RWPE2 (cell line): Measurements from ENCODE around the gene MYO7A.

Experiments used
- ATAC-seq: fragments of 200-7000 bp; cut with Tn5 transposase; 3 replicates; pipeline ENCODE4 v1.9.1; 2021; ENCODE audit warnings: low read depth
- DNase-seq: peaks from one replicate; pipeline ENCODE4 v3.0.0-alpha.2; 2020; ENCODE audit warnings: low spot score
- H3K27ac ChIP-seq: fragments of 450-650 bp; 2 replicates; pipeline ENCODE4 v1.5.1; 2017; ENCODE audit warnings: mild to moderate bottlenecking; ENCODE audit not compliant: poor library complexity, severe bottlenecking
- H3K27me3 ChIP-seq: fragments of 250-450 bp; sonication (Bioruptor Pico); 2 replicates; pipeline ENCODE4 v1.5.1; 2021; ENCODE audit warnings: mild to moderate bottlenecking, moderate library complexity; ENCODE audit not compliant: insufficient read depth, poor library complexity, severe bottlenecking
- H3K36me3 ChIP-seq: fragments of 250-450 bp; sonication (Bioruptor Pico); 2 replicates; pipeline ENCODE4 v1.5.1; 2020; ENCODE audit warnings: low read depth, mild to moderate bottlenecking, moderate library complexity
- H3K4me1 ChIP-seq: fragments of 250-450 bp; sonication (Bioruptor Pico); 2 replicates; pipeline ENCODE4 v1.5.1; 2021; ENCODE audit warnings: mild to moderate bottlenecking, moderate library complexity; ENCODE audit not compliant: insufficient read depth, poor library complexity, severe bottlenecking
- H3K4me3 ChIP-seq: fragments of 250-450 bp; sonication (Bioruptor Pico); 2 replicates; pipeline ENCODE4 v1.5.1; 2021; ENCODE audit warnings: mild to moderate bottlenecking, moderate library complexity; ENCODE audit not compliant: severe bottlenecking
- H3K9me3 ChIP-seq: fragments of 250-450 bp; sonication (Bioruptor Pico); 2 replicates; pipeline ENCODE4 v1.5.1; 2021; ENCODE audit warnings: mild to moderate bottlenecking, moderate library complexity; ENCODE audit not compliant: severe bottlenecking
- CTCF ChIP-seq: fragments of 450-650 bp; IDR thresholded peaks from one replicate; pipeline ENCODE4 v1.5.1; 2017; ENCODE audit warnings: mild to moderate bottlenecking, moderate library complexity; ENCODE audit not compliant: poor library complexity, severe bottlenecking

The MYO7A gene

GRCh38 chr11:77213029-77213579 lies 85.1 kb downstream of the MYO7A start:
- ATAC-seq (no peak), DNase-seq (no peak)
- TF ChIP-seq CTCF: no peak
- Histone ChIP-seq H3K4me1 (no peaks in the 10 kb centered on the region), H3K4me3 (no peak overlapping the region), H3K36me3 (no peaks in the 10 kb centered on the region), H3K27ac (no peak overlapping the region), H3K27me3 (no peaks in the 10 kb centered on the region), H3K9me3 (no peaks in the 10 kb centered on the region)

- DNase-seq (no peak), ATAC-seq (no peak)
- TF ChIP-seq CTCF: no peak
- H3K9me3 ChIP-seq: no peaks in the 10 kb centered on the region
- no peaks in the 10 kb centered on the region for H3K36me3 ChIP-seq
- H3K4me1 ChIP-seq: no peaks in the 10 kb centered on the region
- H3K4me3 ChIP-seq: no peak overlapping the region
- H3K27me3 ChIP-seq: no peaks in the 10 kb centered on the region
- no peak overlapping the region for H3K27ac ChIP-seq
Measured at GRCh38 chr11:77213589-77214428, 85.8 kb downstream of the MYO7A start.

GRCh38 chr11:77214557-77214956 lies 86.5 kb downstream of the MYO7A start:
- Histone ChIP-seq H3K27ac (no peak overlapping the region), H3K4me1 (no peaks in the 10 kb centered on the region), H3K27me3 (no peaks in the 10 kb centered on the region), H3K36me3 (no peaks in the 10 kb centered on the region), H3K4me3 (no peak overlapping the region), H3K9me3 (no peaks in the 10 kb centered on the region)
- TF ChIP-seq CTCF: no peak
- ATAC-seq (no peak), DNase-seq (no peak)

- Histone ChIP-seq H3K4me3 (no peak overlapping the region), H3K27ac (no peak overlapping the region), H3K4me1 (no peaks in the 10 kb centered on the region), H3K27me3 (no peaks in the 10 kb centered on the region), H3K36me3 (no peaks in the 10 kb centered on the region), H3K9me3 (no peaks in the 10 kb centered on the region)
- DNase-seq: no peak
- ATAC-seq: no peak
- TF ChIP-seq CTCF: no peak
Measured at GRCh38 chr11:77215106-77215505, 87.1 kb downstream of the MYO7A start.

- TF ChIP-seq CTCF: no peak
Measured at GRCh38 chr11:77217156-77217555, 89.1 kb downstream of the MYO7A start.

More at GRCh38 chr11:77217156-77217555, 89.1 kb downstream of the MYO7A start:
- Histone ChIP-seq H3K36me3 (no peaks in the 10 kb centered on the region), H3K4me3 (no peak overlapping the region), H3K4me1 (no peaks in the 10 kb centered on the region), H3K27ac (no peak overlapping the region), H3K27me3 (no peaks in the 10 kb centered on the region), H3K9me3 (no peaks in the 10 kb centered on the region)
- DNase-seq (no peak), ATAC-seq (no peak)
